PC-9 (cell line): ENCODE measurements around the gene FYN. TPM values are rescaled to one million over a fixed set of nuclear protein-coding genes. Genes with fewer than 3 reads are reported as not detected.

Source experiments
- BruUV-seq: library from RNA; stranded (reverse); fragments of 400-500 nt; replicated peaks from 2 replicates; lab custom pipeline; 2021; lab: Mats Ljungman, UMichigan
- CTCF ChIA-PET: fragments of 300-600 bp; sonication (Branson Sonifier 250); formaldehyde crosslinking; loops from one replicate; lab custom pipeline; 2022; ENCODE audit warnings: antibody characterized with exemption; lab: Charles Lee
- POLR2A ChIA-PET: fragments of 300-600 bp; sonication (Branson Sonifier 250); formaldehyde crosslinking; loops from one replicate; lab custom pipeline; 2022; ENCODE audit warnings: antibody characterized with exemption; ENCODE audit not compliant: unreplicated experiment; lab: Charles Lee
- DNase-seq, 2 experiments: peaks; one replicate each; pipeline versions ENCODE4 v3.0.0 to v3.0.0-alpha.2; 2015 to 2022; ENCODE audit warnings: mixed read lengths in 1 of 2
- H2AFZ ChIP-seq: fragments of 200-600 bp; sonication (generic); 2 replicates; pipeline ENCODE4 v1.8.1; 2017; ENCODE audit warnings: antibody characterized with exemption
- H3F3A ChIP-seq: fragments of 200-600 bp; sonication (generic); 2 replicates; pipeline ENCODE4 v1.8.1; 2017; ENCODE audit warnings: antibody characterized with exemption, mild to moderate bottlenecking, low read depth; ENCODE audit not compliant: insufficient read depth
- H3K27ac ChIP-seq: fragments of 200-600 bp; sonication (generic); 2 replicates; pipeline ENCODE4 v1.6.1; 2016; ENCODE audit warnings: mixed run types
- H3K27me3 ChIP-seq: fragments of 200-600 bp; sonication (generic); 2 replicates; pipeline ENCODE4 v1.6.1; 2016; ENCODE audit warnings: low read depth, mixed run types; ENCODE audit not compliant: insufficient read depth
- H3K36me3 ChIP-seq: fragments of 200-600 bp; sonication (generic); 2 replicates; pipeline ENCODE4 v1.6.1; 2016; ENCODE audit warnings: low read depth, mixed run types
- H3K4me1 ChIP-seq: fragments of 200-600 bp; sonication (generic); replicated peaks from 2 replicates; pipeline ENCODE4 v1.6.1; 2016; ENCODE audit warnings: mixed run types; ENCODE audit not compliant: insufficient read depth
- H3K4me2 ChIP-seq: fragments of 200-600 bp; sonication (generic); 2 replicates; pipeline ENCODE4 v1.6.1; 2017; ENCODE audit warnings: mixed run types
- H3K4me3 ChIP-seq: fragments of 200-600 bp; sonication (generic); 2 replicates; pipeline ENCODE4 v1.6.1; 2016; ENCODE audit warnings: mixed run types
- H3K79me2 ChIP-seq: fragments of 200-600 bp; sonication (generic); 2 replicates; pipeline ENCODE4 v1.6.1; 2017; ENCODE audit warnings: low read depth, mixed run types
- H3K9me2 ChIP-seq: fragments of 200-600 bp; sonication (generic); 2 replicates; pipeline ENCODE4 v1.8.1; 2017; ENCODE audit warnings: mild to moderate bottlenecking; ENCODE audit not compliant: insufficient read depth
- H3K9me3 ChIP-seq: fragments of 200-600 bp; sonication (generic); 2 replicates; pipeline ENCODE4 v1.8.1; 2016; ENCODE audit warnings: low read depth; ENCODE audit not compliant: insufficient read depth
- H4K20me1 ChIP-seq: fragments of 200-600 bp; sonication (generic); 2 replicates; pipeline ENCODE4 v1.8.1; 2017; ENCODE audit not compliant: insufficient read depth
- EZH2 ChIP-seq: fragments of 200-600 bp; sonication (generic); IDR thresholded peaks from 2 replicates; pipeline ENCODE4 v1.8.0; 2017; ENCODE audit warnings: antibody characterized with exemption, low read depth
- intact Hi-C: fragments of 100-400 bp; cut with micrococcal nuclease; formaldehyde crosslinking; loops from one replicate; pipeline ENCODE4 v1.10.0; 2022; ENCODE audit not compliant: unreplicated experiment
- total RNA-seq: library from RNA; stranded (reverse); gene quantifications from 2 replicates; pipeline ENCODE4 v1.2.3, GENCODE V29; 2021
- TF ChIP-seq, protein P1 (sequence below): fragments of 200-600 bp; sonication (generic); conservative IDR thresholded peaks from 2 replicates; pipeline ENCODE4 v1.6.1; 2017; ENCODE audit warnings: mixed run types, antibody characterized with exemption, mild to moderate bottlenecking, moderate library complexity

FYN gene
- total RNA-seq, 1 experiment from 2014 or later: 53.3 TPM

DNA sequence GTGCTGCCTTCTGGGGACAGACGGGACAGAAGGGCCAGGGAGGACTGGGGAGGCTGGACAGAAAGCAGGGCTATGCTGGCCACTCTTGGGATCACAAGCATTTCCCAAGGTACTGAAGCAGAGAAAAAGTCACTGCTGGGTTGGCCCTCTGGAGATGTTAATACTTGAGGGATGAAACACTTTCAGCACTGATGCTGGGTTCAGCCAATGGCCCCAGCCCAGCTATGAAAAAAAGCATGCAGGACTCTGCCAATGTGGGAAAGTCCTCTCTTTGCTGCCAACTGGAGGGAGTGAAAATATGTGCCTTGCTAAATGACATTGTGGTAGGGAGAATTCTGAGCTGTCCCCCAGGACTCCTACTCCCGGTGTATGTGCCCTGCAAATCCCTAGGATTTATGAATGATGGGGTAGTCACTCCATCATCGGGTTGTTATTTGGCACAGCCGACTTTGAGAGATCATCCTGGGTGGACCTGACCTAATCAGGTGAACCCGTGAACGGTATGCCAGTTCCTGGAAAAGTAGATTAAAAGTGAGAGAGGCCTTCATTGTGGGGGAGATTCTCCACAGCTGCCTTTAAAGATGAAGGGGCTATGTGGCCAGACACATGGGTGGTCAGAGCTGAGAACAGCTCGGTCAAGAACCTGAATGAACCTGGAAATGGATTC is 147.7 kb downstream of the FYN start:
- TF ChIP-seq, protein P1, sequence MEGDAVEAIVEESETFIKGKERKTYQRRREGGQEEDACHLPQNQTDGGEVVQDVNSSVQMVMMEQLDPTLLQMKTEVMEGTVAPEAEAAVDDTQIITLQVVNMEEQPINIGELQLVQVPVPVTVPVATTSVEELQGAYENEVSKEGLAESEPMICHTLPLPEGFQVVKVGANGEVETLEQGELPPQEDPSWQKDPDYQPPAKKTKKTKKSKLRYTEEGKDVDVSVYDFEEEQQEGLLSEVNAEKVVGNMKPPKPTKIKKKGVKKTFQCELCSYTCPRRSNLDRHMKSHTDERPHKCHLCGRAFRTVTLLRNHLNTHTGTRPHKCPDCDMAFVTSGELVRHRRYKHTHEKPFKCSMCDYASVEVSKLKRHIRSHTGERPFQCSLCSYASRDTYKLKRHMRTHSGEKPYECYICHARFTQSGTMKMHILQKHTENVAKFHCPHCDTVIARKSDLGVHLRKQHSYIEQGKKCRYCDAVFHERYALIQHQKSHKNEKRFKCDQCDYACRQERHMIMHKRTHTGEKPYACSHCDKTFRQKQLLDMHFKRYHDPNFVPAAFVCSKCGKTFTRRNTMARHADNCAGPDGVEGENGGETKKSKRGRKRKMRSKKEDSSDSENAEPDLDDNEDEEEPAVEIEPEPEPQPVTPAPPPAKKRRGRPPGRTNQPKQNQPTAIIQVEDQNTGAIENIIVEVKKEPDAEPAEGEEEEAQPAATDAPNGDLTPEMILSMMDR: no peak
- TF ChIP-seq EZH2: no peak
- no peak overlapping the region for H3K4me2 ChIP-seq
- no peak overlapping the region for H3K27ac ChIP-seq
- no peaks in the 10 kb centered on the region for H3K79me2 ChIP-seq
- no peaks in the 10 kb centered on the region for H3K9me3 ChIP-seq
- 0 out of 2 replicates have a peak, but pooled peaks cover 5% of the 10 kb centered on the region for H3F3A ChIP-seq
- POLR2A ChIA-PET: no interaction called here
- no peak overlapping the region for H2AFZ ChIP-seq
- no peaks in the 10 kb centered on the region for H4K20me1 ChIP-seq
- no peak for DNase-seq
- no TSS peak for BruUV-seq
- H3K27me3 ChIP-seq: no peaks in the 10 kb centered on the region
- no peaks in the 10 kb centered on the region for H3K36me3 ChIP-seq
- no peaks in the 10 kb centered on the region for H3K9me2 ChIP-seq
- CTCF ChIA-PET: no interaction called here
- intact Hi-C loops: no loop called here
- H3K4me3 ChIP-seq: no peak overlapping the region
- peaks cover 12% of the 10 kb centered on the region for H3K4me1 ChIP-seq

DNA sequence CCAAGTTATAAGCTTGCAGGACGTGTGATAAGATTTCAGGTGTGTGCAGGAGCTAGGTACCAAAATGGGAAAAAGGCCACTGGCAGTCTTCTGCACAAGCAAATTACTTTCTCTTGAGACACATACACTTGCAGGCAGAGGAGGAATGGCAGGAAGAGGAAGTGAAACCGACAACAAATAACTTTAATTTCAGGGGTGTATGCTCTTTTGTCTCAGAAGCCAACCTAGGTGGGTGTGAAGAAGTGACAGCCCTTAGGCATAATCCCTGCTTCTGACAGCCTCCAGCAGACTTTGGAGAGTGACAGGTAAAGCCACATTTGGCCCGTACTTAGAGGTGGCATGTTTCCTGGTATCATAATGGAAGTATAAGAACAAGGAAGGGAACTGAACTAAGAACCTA is 148.7 kb downstream of the FYN start:
- intact Hi-C loops: no loop called here
- H3K4me2 ChIP-seq: no peak overlapping the region
- H3K79me2 ChIP-seq: no peaks in the 10 kb centered on the region
- no TSS peak for BruUV-seq
- no peaks in the 10 kb centered on the region for H4K20me1 ChIP-seq
- POLR2A ChIA-PET: no interaction called here
- no peaks in the 10 kb centered on the region for H3K9me3 ChIP-seq
- CTCF ChIA-PET: no interaction called here
- peaks cover 12% of the 10 kb centered on the region for H3K4me1 ChIP-seq
- 0 out of 2 replicates have a peak, but pooled peaks cover 5% of the 10 kb centered on the region for H3F3A ChIP-seq
- no peak overlapping the region for H3K27ac ChIP-seq
- no peak overlapping the region for H3K4me3 ChIP-seq
- H3K9me2 ChIP-seq: no peaks in the 10 kb centered on the region
- no peak for TF ChIP-seq EZH2
- TF ChIP-seq, protein P1: no peak
- H3K36me3 ChIP-seq: no peaks in the 10 kb centered on the region
- no peaks in the 10 kb centered on the region for H3K27me3 ChIP-seq
- H2AFZ ChIP-seq: no peak overlapping the region
- no peak for DNase-seq

DNA sequence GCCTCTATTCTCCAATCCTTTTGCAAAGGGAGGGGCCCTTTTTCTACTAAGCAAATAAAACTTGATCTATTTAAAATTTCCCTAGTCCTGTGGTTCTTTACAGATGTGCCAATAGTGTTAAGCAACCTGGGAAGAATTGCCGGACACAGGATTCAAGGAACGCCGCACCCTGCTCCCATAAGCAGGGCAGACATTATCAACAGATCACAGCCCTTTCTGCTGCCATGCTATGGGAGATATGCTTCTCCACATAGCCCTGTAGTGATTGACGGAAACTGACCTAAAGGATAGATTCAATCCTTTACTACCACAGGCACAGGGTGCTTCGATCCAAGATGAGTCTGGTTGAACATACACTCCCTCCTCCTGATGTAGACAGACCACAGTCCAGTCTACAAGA is 149.2 kb downstream of the FYN start:
- no peaks in the 10 kb centered on the region for H3K9me3 ChIP-seq
- no peak for DNase-seq
- ChIA-PET CTCF (no interaction called here), POLR2A (no interaction called here)
- peaks cover 12% of the 10 kb centered on the region for H3K4me1 ChIP-seq
- H3K79me2 ChIP-seq: no peaks in the 10 kb centered on the region
- no TSS peak for BruUV-seq
- TF ChIP-seq, protein P1: no peak
- no peak for TF ChIP-seq EZH2
- H3K27me3 ChIP-seq: no peaks in the 10 kb centered on the region
- H3K27ac ChIP-seq: no peak overlapping the region
- no peak overlapping the region for H3K4me2 ChIP-seq
- no peaks in the 10 kb centered on the region for H4K20me1 ChIP-seq
- no peaks in the 10 kb centered on the region for H3K9me2 ChIP-seq
- H2AFZ ChIP-seq: no peak overlapping the region
- 0 out of 2 replicates have a peak, but pooled peaks cover 5% of the 10 kb centered on the region for H3F3A ChIP-seq
- intact Hi-C loops: no loop called here
- H3K4me3 ChIP-seq: no peak overlapping the region
- H3K36me3 ChIP-seq: no peaks in the 10 kb centered on the region
